ENCODE results near the gene GSE1. TPM values are rescaled to one million over a fixed set of nuclear protein-coding genes. Genes with fewer than 3 reads are reported as not detected.

GSE1 gene
- total RNA-seq, 4 donors from 2014 or later: 46.7 to 144 (median 96.9) TPM

- WGBS: 77% methylated on average over 11 of the region's 12 CpGs
- Histone ChIP-seq H3K4me3 (no peak overlapping the region), H3K4me1 (peaks cover 34% of the 10 kb centered on the region), H3K9me3 (no peaks in the 10 kb centered on the region), H3K27me3 (no peaks in the 10 kb centered on the region), H3K36me3 (no peaks in the 10 kb centered on the region), H3K27ac (no peak overlapping the region)
- no peak for DNase-seq (ENCODE audit: low spot score in 2 of 2)
- TF ChIP-seq POLR2A (IDR thresholded peaks at IDR 0.05) (no peak), CTCF (IDR thresholded peaks at IDR 0.05) (no peak), POLR2AphosphoS5 (IDR thresholded peaks at IDR 0.05) (no peak), EP300 (IDR thresholded peaks at IDR 0.05) (no peak)
Measured at GRCh38 chr16:85603203-85603755, 9.8 kb upstream of the GSE1 start.

GRCh38 chr16:85604145-85604705 is 8.9 kb upstream of the GSE1 start:
- no peaks in the 10 kb centered on the region for H3K36me3 ChIP-seq
- no peaks in the 10 kb centered on the region for H3K9me3 ChIP-seq
- 94% methylated on average over 9 of the region's 11 CpGs for WGBS
- H3K4me1 ChIP-seq: peaks cover 34% of the 10 kb centered on the region
- H3K27ac ChIP-seq: no peak overlapping the region
- H3K4me3 ChIP-seq: no peak overlapping the region
- TF ChIP-seq CTCF (IDR thresholded peaks at IDR 0.05): no peak
- TF ChIP-seq EP300 (IDR thresholded peaks at IDR 0.05): no peak
- no peak for TF ChIP-seq POLR2AphosphoS5 (IDR thresholded peaks at IDR 0.05)
- no peak for TF ChIP-seq POLR2A (IDR thresholded peaks at IDR 0.05)
- no peaks in the 10 kb centered on the region for H3K27me3 ChIP-seq
- no peak for DNase-seq (ENCODE audit: low spot score in 2 of 2)

- no peaks in the 10 kb centered on the region for H3K36me3 ChIP-seq
- peaks cover 38% of the 10 kb centered on the region for H3K4me1 ChIP-seq
- no peaks in the 10 kb centered on the region for H3K9me3 ChIP-seq
- H3K27me3 ChIP-seq: no peaks in the 10 kb centered on the region
- WGBS: 88% methylated on average over 27 of the region's 28 CpGs
- TF ChIP-seq POLR2A (IDR thresholded peaks at IDR 0.05) (no peak), EP300 (IDR thresholded peaks at IDR 0.05) (no peak), CTCF (IDR thresholded peaks at IDR 0.05) (no peak), POLR2AphosphoS5 (IDR thresholded peaks at IDR 0.05) (no peak)
- no peak overlapping the region for H3K4me3 ChIP-seq
- no peak for DNase-seq (ENCODE audit: low spot score in 2 of 2)
- no peak overlapping the region for H3K27ac ChIP-seq
Measured at GRCh38 chr16:85605051-85605911, 7.8 kb upstream of the GSE1 start.

GRCh38 chr16:85605912-85606841 is 6.9 kb upstream of the GSE1 start:
- Histone ChIP-seq H3K36me3 (no peaks in the 10 kb centered on the region), H3K27ac (no peak overlapping the region), H3K9me3 (no peaks in the 10 kb centered on the region), H3K27me3 (no peaks in the 10 kb centered on the region), H3K4me1 (peaks cover 44% of the 10 kb centered on the region), H3K4me3 (no peak overlapping the region)
- TF ChIP-seq EP300 (IDR thresholded peaks at IDR 0.05): no peak
- no peak for TF ChIP-seq POLR2A (IDR thresholded peaks at IDR 0.05)
- no peak for TF ChIP-seq POLR2AphosphoS5 (IDR thresholded peaks at IDR 0.05)
- TF ChIP-seq CTCF (IDR thresholded peaks at IDR 0.05): no peak
- WGBS: 85% methylated on average over 16 of the region's 22 CpGs
- no peak for DNase-seq (ENCODE audit: low spot score in 2 of 2)
